Stimulated activated CD4-positive, alpha-beta T cell treated with anti-CD3 and anti-CD28 coated beads, Interleukin-4, amount 100 ng/mL, for 1 hour (primary cell): Measurements from ENCODE around the gene MROH2A.
"Not testable (repeated sequence)": the region's sequence is repeated elsewhere in the genome, so short reads cannot be mapped to it uniquely, and the experiment has no call there.

ENCODE experiments used
- DNase-seq: peaks from one replicate; pipeline ENCODE4 v3.0.0-alpha.2; 2020

Gene MROH2A

GRCh38 chr2:233778030-233778429 is at the start of gene MROH2A:
Gene MROH2A (plus strand): TSS chr2:233778330. CDS start chr2:233779359, 1,029 bp downstream.
- no peak for DNase-seq

- no peak for DNase-seq
Observed at GRCh38 chr2:233728723-233729301, 49.3 kb upstream of the MROH2A start, which contains the start of gene UGT1A3. Gene UGT1A3 (plus strand): TSS chr2:233729042. CDS start chr2:233729127, 85 bp downstream.

- not testable (repeated sequence) for DNase-seq
Observed at GRCh38 chr2:233736868-233737653, 41.1 kb upstream of the MROH2A start.

GRCh38 chr2:233740870-233741269 is 37.3 kb upstream of the MROH2A start:
- DNase-seq: no peak

- no peak for DNase-seq
Observed at GRCh38 chr2:233743464-233744259, 34.5 kb upstream of the MROH2A start.

- no peak for DNase-seq
Observed at GRCh38 chr2:233745073-233745755, 32.9 kb upstream of the MROH2A start.

GRCh38 chr2:233745838-233746237 is 32.3 kb upstream of the MROH2A start:
- not testable (repeated sequence) for DNase-seq

- no peak for DNase-seq
Observed at GRCh38 chr2:233746475-233747282, 31.5 kb upstream of the MROH2A start.

GRCh38 chr2:233747283-233747544 is 30.9 kb upstream of the MROH2A start:
- DNase-seq: no peak

- not testable (repeated sequence) for DNase-seq
Observed at GRCh38 chr2:233750689-233751088, 27.4 kb upstream of the MROH2A start.

- DNase-seq: not testable (repeated sequence)
Observed at GRCh38 chr2:233751212-233752009, 26.7 kb upstream of the MROH2A start.

- DNase-seq: no peak
Observed at GRCh38 chr2:233754872-233755611, 23.1 kb upstream of the MROH2A start.

- DNase-seq: no peak
Observed at GRCh38 chr2:233756429-233757081, 21.6 kb upstream of the MROH2A start.

GRCh38 chr2:233758141-233758540 is 20.0 kb upstream of the MROH2A start:
- DNase-seq: no peak

GRCh38 chr2:233758849-233759248 is 19.3 kb upstream of the MROH2A start:
- DNase-seq: no peak

GRCh38 chr2:233760043-233760442 is 18.1 kb upstream of the MROH2A start, which contains the start of gene UGT1A1:
Gene UGT1A1 (plus strand): TSS chr2:233760270. CDS start chr2:233760288, 18 bp downstream.
- no peak for DNase-seq

GRCh38 chr2:233761040-233761769 is 16.9 kb upstream of the MROH2A start:
- no peak for DNase-seq

- DNase-seq: no peak
Observed at GRCh38 chr2:233764264-233764663, 13.9 kb upstream of the MROH2A start.

- DNase-seq: no peak
Observed at GRCh38 chr2:233764761-233765160, 13.4 kb upstream of the MROH2A start.
